PFSK-1 (cell line): ENCODE data around the gene SMIM1.

Experiments used
- FOXP2 ChIP-seq: optimal IDR thresholded peaks from 2 replicates; pipeline ENCODE3; 2011; ENCODE audit warnings: borderline replicate concordance, control low read depth, inconsistent platforms; ENCODE audit not compliant: insufficient read depth; ENCODE audit errors: extremely low read length, extremely low read depth
- POLR2AphosphoS5 ChIP-seq: IDR thresholded peaks from 2 replicates; pipeline ENCODE4 v1.6.1; 2012; ENCODE audit warnings: low read depth, mild to moderate bottlenecking, control low read depth, low read length, moderate library complexity
- REST ChIP-seq, 2 experiments: IDR thresholded peaks; 2 replicates each; pipeline versions ENCODE4 v1.6.1 to v1.8.0; 2011 to 2012; ENCODE audit warnings: low read depth in 2 of 2, low read length in 2 of 2, control low read depth in 1 of 2, inconsistent platforms in 1 of 2, mild to moderate bottlenecking in 1 of 2, moderate library complexity in 1 of 2; ENCODE audit not compliant: insufficient read depth in 1 of 2
- SIN3A ChIP-seq: IDR thresholded peaks from 2 replicates; pipeline ENCODE4 v1.6.1; 2012; ENCODE audit warnings: mild to moderate bottlenecking, low read length, moderate library complexity, borderline replicate concordance; ENCODE audit not compliant: insufficient read depth
- TAF1 ChIP-seq: IDR thresholded peaks from 2 replicates; pipeline ENCODE4 v1.6.1; 2012; ENCODE audit warnings: low read length, control low read depth, borderline replicate concordance; ENCODE audit not compliant: insufficient read depth

Gene SMIM1

GRCh38 chr1:3763351-3764125 is 9.0 kb upstream of the SMIM1 start:
- no peak for TF ChIP-seq REST (IDR thresholded peaks at IDR 0.05; ENCODE audit: insufficient read depth in 1 of 2, low read depth in 2 of 2, low read length in 2 of 2)

- TF ChIP-seq TAF1 (no peak), REST (IDR thresholded peaks at IDR 0.05; ENCODE audit: insufficient read depth in 1 of 2, low read depth in 2 of 2, low read length in 2 of 2) (no peak), POLR2AphosphoS5 (no peak), SIN3A (no peak), FOXP2 (no peak)
Measured at GRCh38 chr1:3767328-3767925, 5.1 kb upstream of the SMIM1 start.

- TF ChIP-seq POLR2AphosphoS5 (no peak), SIN3A (no peak), TAF1 (no peak), REST (IDR thresholded peaks at IDR 0.05; ENCODE audit: insufficient read depth in 1 of 2, low read depth in 2 of 2, low read length in 2 of 2) (no peak), FOXP2 (no peak)
Measured at GRCh38 chr1:3768811-3769390, 3.6 kb upstream of the SMIM1 start.

- TF ChIP-seq SIN3A = no peak
- TF ChIP-seq REST (IDR thresholded peaks at IDR 0.05; ENCODE audit: insufficient read depth in 1 of 2, low read depth in 2 of 2, low read length in 2 of 2) = no peak
- no peak for TF ChIP-seq POLR2AphosphoS5
- TF ChIP-seq TAF1 = no peak
- no peak for TF ChIP-seq FOXP2
Measured at GRCh38 chr1:3770047-3770765, 2.3 kb upstream of the SMIM1 start.
